Gastrocnemius medialis (tissue), 4 donors: ENCODE results near the gene MAPK14.

ENCODE experiments used
- POLR2A ChIP-seq, 2 donors: fragments of 450-650 bp; IDR thresholded peaks; one replicate each; pipeline ENCODE4 v1.6.1; 2017; ENCODE audit warnings: antibody characterized with exemption in 2 of 2, mild to moderate bottlenecking in 2 of 2, moderate library complexity in 2 of 2
- TF ChIP-seq, protein P1 (sequence below), 5 experiments: fragments of 450-650 bp in 3 of 5; fragments of 200-600 bp in 2 of 5; sonication (generic) in 2 of 5; IDR thresholded peaks in 4 of 5; conservative IDR thresholded peaks in 1 of 5; 1 replicate in 4 of 5; 2 replicates in 1 of 5; pipeline ENCODE4 v1.5.1; 2016 to 2019; ENCODE audit warnings: antibody characterized with exemption in 5 of 5, mild to moderate bottlenecking in 3 of 5, moderate library complexity in 3 of 5

- TF ChIP-seq, protein P1, sequence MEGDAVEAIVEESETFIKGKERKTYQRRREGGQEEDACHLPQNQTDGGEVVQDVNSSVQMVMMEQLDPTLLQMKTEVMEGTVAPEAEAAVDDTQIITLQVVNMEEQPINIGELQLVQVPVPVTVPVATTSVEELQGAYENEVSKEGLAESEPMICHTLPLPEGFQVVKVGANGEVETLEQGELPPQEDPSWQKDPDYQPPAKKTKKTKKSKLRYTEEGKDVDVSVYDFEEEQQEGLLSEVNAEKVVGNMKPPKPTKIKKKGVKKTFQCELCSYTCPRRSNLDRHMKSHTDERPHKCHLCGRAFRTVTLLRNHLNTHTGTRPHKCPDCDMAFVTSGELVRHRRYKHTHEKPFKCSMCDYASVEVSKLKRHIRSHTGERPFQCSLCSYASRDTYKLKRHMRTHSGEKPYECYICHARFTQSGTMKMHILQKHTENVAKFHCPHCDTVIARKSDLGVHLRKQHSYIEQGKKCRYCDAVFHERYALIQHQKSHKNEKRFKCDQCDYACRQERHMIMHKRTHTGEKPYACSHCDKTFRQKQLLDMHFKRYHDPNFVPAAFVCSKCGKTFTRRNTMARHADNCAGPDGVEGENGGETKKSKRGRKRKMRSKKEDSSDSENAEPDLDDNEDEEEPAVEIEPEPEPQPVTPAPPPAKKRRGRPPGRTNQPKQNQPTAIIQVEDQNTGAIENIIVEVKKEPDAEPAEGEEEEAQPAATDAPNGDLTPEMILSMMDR (IDR thresholded peaks at IDR 0.05 in 4 of 5, conservative IDR thresholded peaks at IDR 0.05 in 1 of 5), result no peak
- TF ChIP-seq POLR2A (IDR thresholded peaks at IDR 0.05), result no peak
Measured at GRCh38 chr6:36075656-36076055, 48.0 kb downstream of the MAPK14 start.
